ENCODE data around the gene SLC38A3.

Gene SLC38A3

DNA sequence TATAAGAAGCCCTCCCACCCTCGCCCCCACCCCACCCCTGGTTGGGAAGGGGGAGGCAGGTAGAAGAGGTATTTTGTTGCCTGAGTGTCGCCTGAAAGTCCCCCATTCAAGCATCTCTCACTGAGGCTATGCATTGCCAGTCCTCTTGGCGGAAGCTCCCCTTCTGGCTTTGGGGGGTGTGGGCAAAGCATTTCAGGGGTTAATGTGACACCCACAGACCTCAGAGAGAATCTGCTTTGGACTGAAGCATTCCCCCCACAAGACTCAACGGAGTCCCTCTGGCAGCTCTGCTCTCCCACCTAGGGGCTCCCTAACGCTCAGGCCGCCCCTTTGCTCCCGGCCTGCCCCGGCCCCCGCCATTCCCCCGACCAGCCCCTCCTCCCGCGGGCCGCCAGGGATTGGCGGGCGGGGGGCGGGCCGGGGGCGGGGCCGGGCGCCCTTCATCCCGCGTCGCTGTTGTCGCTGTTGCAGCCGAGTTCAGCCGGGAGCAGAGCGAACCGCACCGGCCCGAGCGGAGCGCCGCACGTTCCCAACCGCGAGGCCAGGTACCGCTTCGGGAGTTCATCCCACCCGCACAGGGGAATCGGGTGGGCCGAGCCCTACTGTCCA is at the start of gene SLC38A3:
TSS of gene SLC38A3 (plus strand) at position 468 of the 609 bp plus-strand sequence. CDS start 8,929 bp downstream, outside the sequence.
- no peak for DNase-seq (ENCODE audit: low read depth in 2 of 2)

DNA sequence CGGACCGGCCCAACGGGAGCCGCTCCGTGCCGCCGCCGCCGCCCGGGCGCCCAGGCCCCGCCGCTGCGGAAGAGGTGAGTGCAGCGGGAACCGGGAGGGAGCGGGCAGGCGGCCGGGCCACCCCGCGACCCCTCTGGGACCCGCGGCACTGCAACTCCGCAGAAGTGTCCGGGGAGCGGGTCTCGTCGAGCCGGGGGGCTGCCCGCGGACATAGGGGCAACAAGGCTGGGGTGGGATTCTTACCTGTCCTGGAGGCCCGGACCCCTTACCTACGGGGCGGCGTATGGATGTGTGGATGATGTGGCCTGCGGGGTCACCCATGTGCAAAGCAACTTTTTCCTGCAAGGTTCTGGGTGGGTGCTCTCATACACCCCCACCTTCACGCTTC is 49.6 kb upstream of the SLC38A3 start:
- no peak for DNase-seq (ENCODE audit: low read depth in 2 of 2)

- DNase-seq (ENCODE audit: low read depth in 2 of 2): no peak
These were observed 49.2 kb upstream of the SLC38A3 start for GRCh38 chr3:50155891-50156290.

DNA sequence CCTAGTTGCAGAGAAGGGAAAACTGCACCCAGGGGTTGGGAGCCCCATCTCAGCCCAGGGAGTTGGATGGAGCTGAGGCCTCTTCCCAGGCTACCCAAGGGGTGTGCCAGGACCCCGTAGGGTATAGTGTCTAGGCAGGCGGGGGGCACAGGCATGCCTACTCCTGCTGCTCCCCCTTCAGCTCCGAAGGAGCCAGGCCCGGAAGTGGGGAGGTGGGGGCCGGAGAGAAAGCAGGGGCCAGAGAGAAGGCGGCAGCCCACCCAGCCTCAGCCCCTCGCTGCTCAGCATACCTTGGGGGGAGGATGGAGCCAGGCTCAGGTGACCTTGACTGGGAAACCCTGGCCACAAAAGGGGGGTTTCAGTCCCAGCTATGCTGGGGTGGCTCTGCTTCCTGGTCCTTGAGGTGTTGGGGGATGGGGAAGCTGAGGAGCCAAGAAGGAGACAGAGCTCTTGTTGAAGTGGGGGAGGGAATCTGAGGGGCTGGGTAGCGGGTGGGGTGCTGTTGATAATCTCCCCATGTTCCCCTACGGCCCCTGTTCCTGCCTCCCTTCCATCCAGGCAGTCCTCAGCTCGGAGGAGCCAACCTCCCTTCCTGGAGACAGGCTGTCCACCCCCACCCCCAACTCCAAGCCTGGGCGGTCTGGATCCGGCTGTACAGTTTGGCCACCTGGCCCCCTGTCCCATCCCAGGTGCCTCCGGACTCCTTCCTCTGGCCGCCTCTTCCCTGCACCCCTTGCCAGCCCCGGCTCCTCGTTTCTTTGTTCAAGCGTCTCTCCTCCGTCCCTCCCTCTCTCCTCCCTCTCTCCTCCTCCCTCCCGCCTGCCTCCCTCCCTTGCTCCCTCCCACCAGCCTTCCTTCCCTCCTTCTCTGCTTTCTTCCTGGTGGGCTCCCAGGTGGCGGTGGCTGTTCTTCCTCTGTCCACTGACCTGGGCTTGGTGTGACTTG is 48.2 kb upstream of the SLC38A3 start:
- DNase-seq (ENCODE audit: low read depth in 2 of 2): no peak

GRCh38 chr3:50157827-50158529 is 47.1 kb upstream of the SLC38A3 start:
- no peak for DNase-seq (ENCODE audit: low read depth in 2 of 2)

- no peak for DNase-seq (ENCODE audit: low read depth in 2 of 2)
These were observed 46.4 kb upstream of the SLC38A3 start for GRCh38 chr3:50158530-50159146.

DNA sequence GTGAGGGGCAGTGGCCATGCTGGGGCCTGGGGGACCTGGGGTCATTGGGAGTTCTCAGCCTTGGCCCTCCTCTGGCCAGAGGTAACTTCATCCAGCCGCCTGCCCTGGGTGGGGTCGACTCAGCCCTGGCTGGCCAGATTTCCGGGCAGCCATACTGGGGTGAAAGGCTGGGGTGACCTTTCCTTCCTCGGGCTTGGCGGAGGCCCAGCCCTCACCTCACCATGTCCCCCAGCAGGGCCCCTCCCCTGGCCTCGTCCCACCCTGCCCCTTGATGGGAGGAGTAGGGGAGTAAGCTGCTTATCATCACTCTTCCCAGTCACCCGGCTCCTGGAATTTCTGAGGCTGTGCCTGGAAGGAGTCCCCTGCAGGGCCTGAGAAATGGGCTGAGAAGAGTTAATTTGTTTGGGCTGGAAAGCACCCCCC is 44.5 kb upstream of the SLC38A3 start:
- DNase-seq (ENCODE audit: low read depth in 2 of 2): no peak

GRCh38 chr3:50161320-50161719 is 43.8 kb upstream of the SLC38A3 start:
- no peak for DNase-seq (ENCODE audit: low read depth in 2 of 2)

DNA sequence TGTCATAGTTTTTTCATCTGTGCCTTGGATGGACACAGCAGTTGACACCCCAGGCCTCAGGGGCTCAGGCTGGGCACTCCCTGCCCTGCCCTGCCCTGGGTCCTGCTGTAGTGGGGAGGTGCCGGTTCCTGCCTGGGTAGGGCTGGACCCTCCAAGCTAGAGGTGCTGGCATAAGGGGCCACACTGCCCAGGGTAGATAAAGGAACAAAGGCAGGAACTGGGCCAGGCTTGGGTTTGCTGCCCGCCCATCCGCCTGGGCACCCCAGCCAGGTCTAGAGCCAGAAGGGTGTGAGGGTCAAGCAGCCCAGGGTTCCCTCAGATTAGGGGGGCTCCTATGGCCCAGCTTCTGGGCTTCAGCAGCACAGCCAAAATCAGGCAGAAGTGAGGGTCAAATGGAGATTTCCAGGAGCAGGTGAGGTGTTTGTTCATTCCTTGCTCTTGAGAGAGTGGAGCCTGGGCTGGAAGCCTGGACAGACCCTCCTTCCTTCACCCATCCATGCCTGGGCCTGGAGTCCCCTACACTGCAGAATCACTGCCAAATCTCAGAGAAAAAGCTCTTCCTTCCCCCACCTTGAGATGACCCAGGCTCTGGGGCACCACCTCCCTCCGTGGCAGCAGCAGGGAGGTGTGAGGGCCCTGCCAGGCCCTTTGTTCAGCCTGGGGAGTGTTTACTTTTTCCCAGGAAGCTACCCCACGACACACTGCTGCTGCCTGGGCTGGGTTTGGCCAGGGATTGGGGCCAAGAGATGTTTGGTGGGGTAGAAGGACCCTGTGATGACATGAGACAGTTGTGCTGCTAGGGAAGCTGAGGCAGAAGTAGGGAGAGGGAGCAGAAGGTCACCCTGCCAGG is 42.8 kb upstream of the SLC38A3 start:
- DNase-seq (ENCODE audit: low read depth in 2 of 2): no peak

DNA sequence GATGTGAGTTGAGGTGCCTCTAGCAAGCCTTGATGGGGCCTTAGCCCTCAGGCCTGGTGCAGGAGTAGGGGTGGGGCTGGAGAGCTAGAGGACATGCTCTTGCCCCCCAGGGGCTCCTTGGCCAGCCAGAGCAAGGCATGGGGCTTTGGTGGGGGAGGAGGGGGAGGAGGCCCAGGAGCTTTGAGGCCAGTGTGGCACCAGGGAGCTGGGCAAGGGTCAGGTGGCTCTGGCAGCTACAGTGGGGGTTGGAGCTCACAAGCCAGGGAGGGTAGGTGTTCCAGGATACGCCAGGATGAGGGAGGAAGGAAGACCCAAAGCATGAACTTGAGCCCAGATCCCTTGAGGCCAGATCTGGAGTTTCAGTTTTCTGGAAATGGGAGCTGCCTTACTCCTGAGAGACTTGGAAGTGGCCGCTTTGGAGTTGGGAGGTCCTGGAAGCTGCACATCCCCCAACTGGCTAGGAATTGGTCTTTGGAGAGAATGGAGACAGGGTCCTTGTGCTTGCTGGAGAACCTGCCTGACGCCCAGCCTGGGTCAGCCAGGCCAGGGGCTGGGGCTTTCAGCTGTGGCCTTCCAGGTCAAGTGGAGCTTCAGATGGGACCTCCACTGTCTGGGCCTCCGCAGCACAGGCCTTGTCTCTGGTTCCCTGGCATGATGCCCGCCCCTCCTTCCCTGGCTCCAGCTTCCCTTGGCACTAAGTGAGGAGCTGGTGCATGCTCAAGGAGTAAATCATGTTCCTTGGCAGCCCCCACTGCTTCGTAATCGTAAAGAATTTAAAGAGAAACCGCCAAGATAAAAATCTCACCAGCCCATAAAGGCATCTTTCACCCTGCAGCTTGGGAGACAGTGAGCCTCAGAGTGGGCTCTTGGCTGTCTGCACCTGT is 41.3 kb upstream of the SLC38A3 start:
- no peak for DNase-seq (ENCODE audit: low read depth in 2 of 2)

DNA sequence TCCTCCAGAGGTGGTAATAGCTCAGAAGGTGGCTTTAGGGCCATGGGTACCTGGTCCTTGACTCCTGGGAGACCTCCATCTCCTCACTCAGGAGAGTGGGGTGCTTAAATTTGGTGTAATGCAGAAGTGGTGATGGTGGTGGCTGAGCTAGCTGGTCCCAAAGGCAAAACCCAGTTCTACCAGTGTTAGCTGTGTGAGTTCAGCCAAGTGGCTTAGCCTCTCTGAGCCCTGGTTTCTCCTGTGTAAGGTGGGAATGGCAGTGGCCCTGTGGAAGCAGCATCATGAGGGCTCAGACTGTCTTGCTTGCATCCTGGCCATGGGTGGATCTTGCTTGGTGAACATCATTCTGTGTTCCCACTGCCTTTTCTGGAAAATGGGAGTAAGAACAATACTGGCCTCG is 40.6 kb upstream of the SLC38A3 start:
- DNase-seq (ENCODE audit: low read depth in 2 of 2): no peak

DNA sequence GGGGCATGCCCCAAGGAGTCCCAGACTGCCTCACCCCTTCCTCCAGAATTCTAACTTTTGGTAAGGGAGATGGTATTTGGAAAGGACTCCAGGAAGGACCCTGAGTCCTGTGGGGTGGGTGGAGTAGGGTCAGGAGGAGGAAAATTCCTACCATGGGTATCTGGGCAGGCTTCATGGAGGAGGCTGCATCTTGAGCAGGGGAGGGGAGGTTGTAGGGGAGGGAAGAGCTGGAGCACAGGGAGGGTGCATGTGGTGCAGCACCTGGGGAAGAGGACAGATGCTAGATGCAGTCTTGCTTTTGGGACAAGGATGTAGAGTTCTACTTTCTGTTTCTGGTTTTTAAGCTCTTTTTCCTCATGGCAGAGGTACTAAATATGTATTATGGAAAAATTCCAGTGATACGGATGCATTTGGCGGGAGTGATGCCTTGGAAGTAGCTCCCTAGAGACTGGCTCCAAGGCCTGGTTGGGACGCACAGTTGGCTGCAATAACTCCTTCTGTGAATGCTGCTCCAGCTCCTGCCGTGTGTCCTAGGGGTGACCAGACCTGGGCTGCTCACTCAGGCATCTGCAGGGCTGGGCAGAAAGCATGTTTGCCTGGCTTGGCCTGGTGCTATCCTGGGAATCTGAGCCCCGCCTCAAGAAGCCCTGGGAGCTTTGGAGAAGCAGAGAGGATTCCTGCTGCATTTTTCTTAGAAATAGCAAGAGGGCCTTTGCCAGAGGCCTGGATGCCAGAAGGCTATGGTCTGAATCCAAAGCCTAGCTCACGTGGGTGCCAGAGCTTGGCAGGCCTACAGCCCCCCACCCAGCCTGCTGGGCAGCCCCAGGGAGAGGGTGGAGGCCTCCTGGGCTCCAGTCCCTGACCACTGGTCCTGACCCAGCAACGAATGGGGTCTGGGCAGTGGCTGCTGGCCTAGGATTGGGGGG is 39.8 kb upstream of the SLC38A3 start:
- DNase-seq (ENCODE audit: low read depth in 2 of 2): no peak

GRCh38 chr3:50165910-50166538 is 39.0 kb upstream of the SLC38A3 start:
- DNase-seq (ENCODE audit: low read depth in 2 of 2): no peak

- DNase-seq (ENCODE audit: low read depth in 2 of 2): no peak
These were observed 38.5 kb upstream of the SLC38A3 start for GRCh38 chr3:50166620-50167019.

GRCh38 chr3:50167069-50167840 is 37.8 kb upstream of the SLC38A3 start:
- DNase-seq (ENCODE audit: low read depth in 2 of 2): no peak

DNA sequence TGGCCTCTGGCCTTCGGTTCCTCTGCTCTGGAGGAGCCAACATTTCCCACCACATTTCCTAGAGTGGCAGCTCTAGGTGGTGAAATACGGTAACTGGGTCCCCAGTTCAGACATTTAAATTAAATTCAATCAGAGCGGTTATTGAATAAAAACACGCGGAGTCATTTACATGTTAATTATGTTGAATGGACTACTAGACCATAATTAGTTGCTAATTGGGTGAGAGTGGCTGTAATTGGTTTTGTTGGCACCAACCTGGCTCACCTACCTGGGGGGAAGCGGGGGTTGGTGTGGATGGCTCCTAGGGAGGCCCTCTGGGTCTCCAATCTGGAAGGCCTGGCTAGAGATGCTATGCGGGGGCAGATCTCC is 37.2 kb upstream of the SLC38A3 start:
- DNase-seq (ENCODE audit: low read depth in 2 of 2): no peak

- DNase-seq (ENCODE audit: low read depth in 2 of 2): no peak
These were observed 36.7 kb upstream of the SLC38A3 start for GRCh38 chr3:50168388-50168787.

DNA sequence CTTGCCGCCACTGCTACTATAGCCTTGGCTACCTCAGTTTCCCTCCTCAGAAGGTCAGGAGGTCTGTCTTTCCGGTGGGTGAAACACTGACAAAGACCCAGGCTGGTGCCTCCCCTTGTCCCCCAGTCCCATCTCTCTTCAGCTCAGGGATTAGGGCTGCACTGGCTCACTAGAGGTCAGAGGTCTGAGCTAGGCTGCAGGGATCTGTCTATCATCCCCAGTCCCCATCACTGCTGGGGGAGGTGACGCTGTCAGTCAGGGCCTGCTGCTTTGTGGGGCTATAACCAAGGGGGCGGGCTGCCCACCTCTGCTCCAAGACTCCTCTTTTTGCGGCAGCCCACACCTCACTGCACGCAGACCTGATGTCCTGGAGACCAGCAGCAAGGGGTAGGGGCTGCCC is 36.3 kb upstream of the SLC38A3 start:
- DNase-seq (ENCODE audit: low read depth in 2 of 2): no peak
